ENCODE measurements around the gene THPO. TPM values are rescaled to one million over a fixed set of nuclear protein-coding genes. Genes with fewer than 3 reads are reported as not detected.

THPO gene
- total RNA-seq, 1 donor from 2014 or later, result 0.98 TPM

DNA sequence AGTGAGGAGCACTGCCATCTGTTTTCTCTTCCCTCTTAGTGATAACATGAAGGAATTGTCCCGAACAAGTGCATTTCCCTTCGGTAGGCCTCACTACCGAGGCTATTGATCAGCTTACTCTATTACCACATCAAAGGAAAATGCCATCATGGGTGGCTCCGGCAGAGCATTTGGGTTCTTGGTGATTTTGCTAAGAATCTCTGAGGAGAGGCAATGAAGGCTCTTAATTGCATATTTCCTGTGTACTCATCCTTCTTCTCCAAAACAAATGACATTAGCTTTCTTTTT is 37.1 kb upstream of the THPO start:
- H3K9me3 Mint-ChIP-seq, result no peaks in the 10 kb centered on the region
- peaks cover 5% of the 10 kb centered on the region for H3K4me1 Mint-ChIP-seq
- no peak overlapping the region for H3K27ac Mint-ChIP-seq (ENCODE audit: unreplicated experiment)
- no peaks in the 10 kb centered on the region for H3K36me3 Mint-ChIP-seq (ENCODE audit: low read depth)
- DNase-seq (ENCODE audit: low read depth, low spot score), result no peak
- H3K4me3 Mint-ChIP-seq, result no peak overlapping the region
- TF ChIP-seq, protein P1, sequence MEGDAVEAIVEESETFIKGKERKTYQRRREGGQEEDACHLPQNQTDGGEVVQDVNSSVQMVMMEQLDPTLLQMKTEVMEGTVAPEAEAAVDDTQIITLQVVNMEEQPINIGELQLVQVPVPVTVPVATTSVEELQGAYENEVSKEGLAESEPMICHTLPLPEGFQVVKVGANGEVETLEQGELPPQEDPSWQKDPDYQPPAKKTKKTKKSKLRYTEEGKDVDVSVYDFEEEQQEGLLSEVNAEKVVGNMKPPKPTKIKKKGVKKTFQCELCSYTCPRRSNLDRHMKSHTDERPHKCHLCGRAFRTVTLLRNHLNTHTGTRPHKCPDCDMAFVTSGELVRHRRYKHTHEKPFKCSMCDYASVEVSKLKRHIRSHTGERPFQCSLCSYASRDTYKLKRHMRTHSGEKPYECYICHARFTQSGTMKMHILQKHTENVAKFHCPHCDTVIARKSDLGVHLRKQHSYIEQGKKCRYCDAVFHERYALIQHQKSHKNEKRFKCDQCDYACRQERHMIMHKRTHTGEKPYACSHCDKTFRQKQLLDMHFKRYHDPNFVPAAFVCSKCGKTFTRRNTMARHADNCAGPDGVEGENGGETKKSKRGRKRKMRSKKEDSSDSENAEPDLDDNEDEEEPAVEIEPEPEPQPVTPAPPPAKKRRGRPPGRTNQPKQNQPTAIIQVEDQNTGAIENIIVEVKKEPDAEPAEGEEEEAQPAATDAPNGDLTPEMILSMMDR (conservative IDR thresholded peaks at IDR 0.05), result no peak
- no peaks in the 10 kb centered on the region for H3K27me3 Mint-ChIP-seq (ENCODE audit: low read depth)

DNA sequence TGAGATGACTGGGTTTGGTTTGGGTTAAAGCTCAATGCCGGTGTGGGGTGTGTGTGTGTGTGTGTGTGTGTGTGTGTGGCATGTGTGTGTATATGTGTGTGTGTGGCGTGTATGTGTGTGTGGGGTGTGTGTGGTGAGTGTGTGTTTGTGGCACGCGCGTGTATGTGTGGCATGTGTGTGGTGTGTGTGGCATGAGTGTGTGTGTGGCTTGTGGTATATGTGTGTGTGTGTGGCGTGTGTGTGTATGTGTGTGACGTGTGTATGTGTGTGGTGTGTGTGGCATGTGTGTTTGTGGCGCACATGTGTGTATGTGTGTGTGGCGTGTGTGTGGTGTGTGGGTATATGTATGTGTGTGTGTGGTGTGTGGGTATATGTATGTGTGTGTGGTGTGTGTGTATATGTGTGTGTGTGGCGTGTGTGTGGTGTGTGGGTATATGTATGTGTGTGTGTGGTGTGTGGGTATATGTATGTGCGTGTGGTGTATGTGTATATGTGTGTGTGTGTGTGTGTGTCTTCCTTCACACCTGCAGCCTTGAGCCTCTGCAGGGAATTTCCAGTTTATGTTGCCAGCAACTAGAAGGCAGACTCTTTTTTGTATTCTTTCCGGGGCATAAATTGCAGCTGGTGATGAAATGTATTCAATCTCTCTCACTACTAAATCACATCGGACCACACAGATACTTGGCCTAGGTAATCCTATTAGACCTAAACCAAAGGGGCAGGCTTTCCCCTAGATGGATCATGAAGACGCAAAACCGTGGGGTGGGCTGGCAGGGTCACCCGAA is 36.6 kb upstream of the THPO start:
- peaks cover 5% of the 10 kb centered on the region for H3K4me1 Mint-ChIP-seq

DNA sequence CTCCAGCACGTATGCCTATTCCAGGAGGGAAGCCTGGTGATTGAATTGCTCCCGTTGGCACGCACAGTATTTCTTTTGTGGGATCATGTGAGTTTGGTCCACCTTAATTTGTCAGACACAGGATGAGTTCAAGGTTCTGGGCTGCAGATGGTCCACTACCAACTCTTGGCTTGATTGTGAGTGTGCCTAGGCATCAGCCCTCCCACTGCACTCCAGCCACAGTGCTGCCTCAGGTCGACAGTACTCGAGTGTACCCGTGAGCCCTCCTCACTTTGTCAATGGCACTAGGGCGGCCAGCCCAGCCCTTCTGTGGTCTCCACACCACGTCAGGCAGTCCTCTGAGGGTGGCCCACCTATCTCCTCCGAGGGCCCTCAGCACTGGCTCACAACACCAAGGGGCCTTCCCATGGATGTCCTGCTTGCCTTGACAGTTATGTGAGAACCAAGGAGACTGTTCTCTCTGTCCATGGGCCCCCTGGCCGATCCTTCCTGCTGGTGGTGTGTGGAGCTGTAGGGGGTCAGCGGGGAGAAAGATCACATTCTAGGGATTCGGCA is 32.0 kb upstream of the THPO start:
- no peak overlapping the region for H3K27ac Mint-ChIP-seq (ENCODE audit: unreplicated experiment)
- H3K4me3 Mint-ChIP-seq, result no peak overlapping the region
- no peaks in the 10 kb centered on the region for H3K9me3 Mint-ChIP-seq
- H3K27me3 Mint-ChIP-seq (ENCODE audit: low read depth), result no peaks in the 10 kb centered on the region
- TF ChIP-seq, protein P1 (conservative IDR thresholded peaks at IDR 0.05), result no peak
- no peak for DNase-seq (ENCODE audit: low read depth, low spot score)
- no peaks in the 10 kb centered on the region for H3K36me3 Mint-ChIP-seq (ENCODE audit: low read depth)
- no peaks in the 10 kb centered on the region for H3K4me1 Mint-ChIP-seq

More for the DNA sequence above, 36.6 kb upstream of the THPO start:
- H3K27me3 Mint-ChIP-seq (ENCODE audit: low read depth), result no peaks in the 10 kb centered on the region
- no peaks in the 10 kb centered on the region for H3K9me3 Mint-ChIP-seq
- no peak for DNase-seq (ENCODE audit: low read depth, low spot score)
- no peak overlapping the region for H3K27ac Mint-ChIP-seq (ENCODE audit: unreplicated experiment)
- TF ChIP-seq, protein P1 (conservative IDR thresholded peaks at IDR 0.05), result no peak
- H3K36me3 Mint-ChIP-seq (ENCODE audit: low read depth), result no peaks in the 10 kb centered on the region
- no peak overlapping the region for H3K4me3 Mint-ChIP-seq

DNA sequence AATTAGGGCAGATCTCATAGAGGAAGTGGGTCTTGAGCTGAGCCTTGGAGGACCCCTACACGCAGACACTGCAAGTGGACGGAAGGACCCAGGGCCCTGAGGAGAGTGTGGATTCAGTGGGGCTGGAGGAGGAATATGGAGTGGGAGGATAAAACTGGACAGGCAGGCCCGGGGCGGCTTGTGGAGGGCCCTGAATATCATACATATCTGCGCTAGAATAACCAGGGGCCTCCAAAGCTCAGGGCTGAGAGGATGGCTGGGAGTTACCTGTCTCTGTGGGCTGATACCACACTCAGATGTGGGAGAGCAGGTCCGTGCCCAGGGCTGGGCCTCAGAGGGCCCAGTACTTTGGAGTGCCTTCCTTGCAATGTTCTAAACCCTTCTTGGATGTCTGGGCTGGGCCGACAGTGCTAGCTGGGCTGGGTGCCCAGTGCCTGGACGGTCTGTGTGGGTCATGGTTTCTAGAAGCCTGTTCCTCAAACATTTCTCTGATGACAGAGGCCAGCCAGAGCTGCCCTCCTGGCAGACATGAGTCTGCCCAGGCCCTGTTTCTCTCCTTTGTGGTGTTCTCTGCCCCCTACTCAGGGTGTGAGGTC is 31.4 kb upstream of the THPO start:
- DNase-seq (ENCODE audit: low read depth, low spot score), result no peak
- no peaks in the 10 kb centered on the region for H3K9me3 Mint-ChIP-seq
- TF ChIP-seq, protein P1 (conservative IDR thresholded peaks at IDR 0.05), result no peak
- H3K36me3 Mint-ChIP-seq (ENCODE audit: low read depth), result no peaks in the 10 kb centered on the region
- no peak overlapping the region for H3K4me3 Mint-ChIP-seq
- no peaks in the 10 kb centered on the region for H3K27me3 Mint-ChIP-seq (ENCODE audit: low read depth)
- no peaks in the 10 kb centered on the region for H3K4me1 Mint-ChIP-seq
- peak overlapping the region; percentile 92 for H3K27ac Mint-ChIP-seq (ENCODE audit: unreplicated experiment)

DNA sequence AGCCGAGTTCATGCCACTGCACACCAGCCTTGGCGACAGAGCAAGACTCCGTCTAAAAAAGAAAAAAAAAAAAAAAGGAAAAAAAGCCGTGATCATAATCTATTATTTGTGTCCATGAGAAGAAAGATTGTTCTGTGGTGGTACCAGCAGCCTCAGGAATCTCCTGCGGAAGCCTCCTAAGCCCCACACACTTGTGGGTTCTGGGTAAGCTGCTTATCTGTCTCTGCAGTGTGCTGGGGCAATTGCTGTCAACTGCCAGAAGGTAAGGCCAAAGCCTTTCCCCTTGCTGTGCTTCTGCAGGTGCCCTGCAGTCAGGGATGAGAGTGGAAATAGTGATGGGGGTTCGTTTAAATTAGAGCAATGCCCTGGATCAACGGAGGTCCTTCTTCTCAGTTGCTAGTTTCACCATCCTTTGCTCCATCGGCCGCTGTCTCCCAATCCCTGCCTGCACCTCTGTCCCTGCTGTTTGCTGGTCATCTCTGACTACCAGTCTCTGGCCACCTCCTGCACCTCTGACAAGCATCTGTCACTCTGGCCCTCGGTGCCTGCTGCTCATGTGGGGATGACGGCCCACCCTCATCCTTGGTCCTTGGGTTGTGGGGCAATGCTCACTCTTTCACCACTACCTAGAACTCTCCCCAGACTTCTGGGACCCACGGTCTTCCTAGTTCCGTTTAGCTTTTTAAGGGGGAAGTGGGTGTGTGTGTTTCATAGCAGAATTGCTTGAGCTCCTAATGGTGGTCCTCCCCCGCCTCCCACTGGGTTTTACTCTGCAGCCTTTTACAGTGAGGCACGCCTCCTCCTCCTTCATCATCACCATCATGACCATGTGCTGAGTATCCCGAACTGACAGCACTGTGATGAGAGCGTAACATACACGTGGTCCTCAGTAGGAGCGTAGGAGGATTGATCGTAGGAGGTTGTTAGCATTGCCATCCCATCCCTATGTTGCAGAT is 27.3 kb upstream of the THPO start:
- TF ChIP-seq, protein P1 (conservative IDR thresholded peaks at IDR 0.05), result no peak
- Mint-ChIP-seq H3K27ac (ENCODE audit: unreplicated experiment) (peak overlapping the region; percentile 87), H3K9me3 (no peaks in the 10 kb centered on the region), H3K4me1 (no peaks in the 10 kb centered on the region), H3K4me3 (no peak overlapping the region), H3K36me3 (ENCODE audit: low read depth) (no peaks in the 10 kb centered on the region), H3K27me3 (ENCODE audit: low read depth) (peaks cover 22% of the 10 kb centered on the region)
- no peak for DNase-seq (ENCODE audit: low read depth, low spot score)
